A549 (cell line): ENCODE results near the gene STAMBPL1.

Experiments used
- HOXA7 ChIP-seq: fragments of 250-450 bp; sonication (Bioruptor Pico); IDR thresholded peaks from 2 replicates; pipeline ENCODE4 v1.5.0; 2020; ENCODE audit warnings: mild to moderate bottlenecking, moderate library complexity
- NFE2L2 ChIP-seq: fragments of 150-350 bp; conservative IDR thresholded peaks from 2 replicates; pipeline ENCODE4 v1.6.1; 2014; ENCODE audit warnings: low read length
- RAD21 ChIP-seq, 2 experiments: fragments of >200 bp in 1 of 2; sonication (Bioruptor Twin) in 1 of 2; formaldehyde crosslinking in 1 of 2; IDR thresholded peaks in 1 of 2; conservative IDR thresholded peaks in 1 of 2; 2 replicates in 1 of 2; 3 replicates in 1 of 2; pipeline ENCODE4 v1.6.1; 2012 to 2018; ENCODE audit warnings: inconsistent platforms in 1 of 2
- TFCP2L1 ChIP-seq: fragments of 250-450 bp; sonication (Bioruptor Pico); IDR thresholded peaks from 2 replicates; pipeline ENCODE4 v1.5.0; 2021; ENCODE audit warnings: mild to moderate bottlenecking
- TF ChIP-seq, protein P1 (sequence below): fragments of >200 bp; sonication (Bioruptor Twin); formaldehyde crosslinking; IDR thresholded peaks from 3 replicates; pipeline ENCODE4 v1.5.1; 2016

DNA sequence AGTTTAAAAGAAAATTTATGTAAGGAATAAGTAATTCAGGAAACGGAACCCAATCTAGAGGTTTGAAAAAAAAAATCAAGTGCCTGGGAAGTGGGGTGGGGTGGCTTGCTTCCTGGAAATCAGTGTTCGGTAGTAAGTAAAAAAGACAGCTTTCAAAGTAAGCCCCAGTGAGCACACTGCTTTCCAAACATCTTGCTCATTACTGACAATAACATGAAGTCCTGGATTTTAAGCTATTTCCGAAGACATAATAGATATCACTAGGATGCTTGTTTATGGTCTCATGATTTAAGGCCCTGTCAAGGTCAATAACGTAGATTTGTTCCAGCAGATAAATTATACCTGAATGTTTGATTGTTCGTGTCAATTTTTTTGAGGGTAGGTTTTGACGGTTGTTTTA lies 1.3 kb downstream of the STAMBPL1 start:
- TF ChIP-seq NFE2L2 (no peak), RAD21 (conservative IDR thresholded peaks at IDR 0.05 in 1 of 2, IDR thresholded peaks at IDR 0.05 in 1 of 2) (no peak), HOXA7 (CRISPR knock-in tag) (no peak), TFCP2L1 (CRISPR knock-in tag) (no peak)
- TF ChIP-seq, protein P1, sequence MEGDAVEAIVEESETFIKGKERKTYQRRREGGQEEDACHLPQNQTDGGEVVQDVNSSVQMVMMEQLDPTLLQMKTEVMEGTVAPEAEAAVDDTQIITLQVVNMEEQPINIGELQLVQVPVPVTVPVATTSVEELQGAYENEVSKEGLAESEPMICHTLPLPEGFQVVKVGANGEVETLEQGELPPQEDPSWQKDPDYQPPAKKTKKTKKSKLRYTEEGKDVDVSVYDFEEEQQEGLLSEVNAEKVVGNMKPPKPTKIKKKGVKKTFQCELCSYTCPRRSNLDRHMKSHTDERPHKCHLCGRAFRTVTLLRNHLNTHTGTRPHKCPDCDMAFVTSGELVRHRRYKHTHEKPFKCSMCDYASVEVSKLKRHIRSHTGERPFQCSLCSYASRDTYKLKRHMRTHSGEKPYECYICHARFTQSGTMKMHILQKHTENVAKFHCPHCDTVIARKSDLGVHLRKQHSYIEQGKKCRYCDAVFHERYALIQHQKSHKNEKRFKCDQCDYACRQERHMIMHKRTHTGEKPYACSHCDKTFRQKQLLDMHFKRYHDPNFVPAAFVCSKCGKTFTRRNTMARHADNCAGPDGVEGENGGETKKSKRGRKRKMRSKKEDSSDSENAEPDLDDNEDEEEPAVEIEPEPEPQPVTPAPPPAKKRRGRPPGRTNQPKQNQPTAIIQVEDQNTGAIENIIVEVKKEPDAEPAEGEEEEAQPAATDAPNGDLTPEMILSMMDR = no peak
